ENCODE results near the gene BFSP1. TPM values are rescaled to one million over a fixed set of nuclear protein-coding genes. Genes with fewer than 3 reads are reported as not detected.

The BFSP1 gene
- total and polyA plus RNA-seq, 2 of the 8 experiments (the other 6 are each of a cell fraction or from before 2014, with no cell fraction given) = 1.5 to 2.5 TPM

DNA sequence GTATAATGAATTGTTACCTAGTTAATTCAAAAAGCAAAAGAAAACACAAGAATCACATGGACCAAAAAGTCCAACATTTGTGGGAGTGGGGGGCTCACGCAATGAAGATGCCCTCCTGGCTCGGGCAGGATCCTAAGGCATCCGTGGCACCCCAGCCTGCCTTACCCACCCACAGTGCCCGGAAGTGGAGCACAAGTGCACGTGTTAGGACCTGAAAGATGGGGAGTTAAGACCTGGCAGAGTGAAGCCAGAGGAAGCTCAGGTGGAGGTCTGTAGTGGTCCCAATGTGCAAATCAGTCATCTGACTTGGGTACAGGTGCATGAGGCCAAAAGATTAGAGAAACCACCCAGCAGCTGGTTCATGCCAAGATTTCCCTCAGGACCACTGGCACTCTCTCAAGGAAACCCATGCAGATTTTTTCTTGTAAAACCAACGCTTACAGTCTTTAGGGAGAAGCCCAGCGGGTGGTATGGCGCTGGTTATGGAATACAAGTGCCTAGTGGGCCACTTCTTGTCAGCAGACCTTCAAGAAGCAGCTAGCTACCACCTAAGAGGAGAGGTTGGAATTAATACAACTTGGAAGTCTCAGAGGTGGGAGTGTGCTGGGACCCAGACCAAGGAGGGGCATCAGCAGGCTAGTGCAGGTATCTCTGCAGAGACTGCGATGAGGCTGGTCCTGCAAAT lies 42.1 kb downstream of the BFSP1 start:
- no peak overlapping the region for H3K27ac ChIP-seq (ENCODE audit: low read depth, low read length)
- no peak overlapping the region for H3K23ac ChIP-seq (ENCODE audit: insufficient read length)
- ChIA-PET CTCF (ENCODE audit: partially characterized antibody) (interaction anchor here (0.6 to 2.9 kb wide), 4 partner anchors 15 to 128 kb away, joined by 3 to 13 read pairs (median 3); no protein-coding TSS in a partner anchor), POLR2A (ENCODE audit: partially characterized antibody) (no interaction called here)
- no peak overlapping the region for H2AFZ ChIP-seq (ENCODE audit: low read length)
- H4K91ac ChIP-seq (replicated peaks; ENCODE audit: insufficient read length, low read length) = no peak overlapping the region
- H3K36me3 ChIP-seq (ENCODE audit: control insufficient read depth in 2 of 4, insufficient read depth in 4 of 4, low read length in 3 of 4) = no peaks in the 10 kb centered on the region
- H4K20me1 ChIP-seq (replicated peaks in 1 of 2; ENCODE audit: control insufficient read depth in 1 of 2, insufficient read depth in 2 of 2, low read length in 2 of 2) = no peaks in the 10 kb centered on the region
- no peak overlapping the region for H2BK15ac ChIP-seq (ENCODE audit: low read length)
- H3K79me1 ChIP-seq (ENCODE audit: low read depth, low read length) = no peaks in the 10 kb centered on the region
- H3K4ac ChIP-seq (replicated peaks; ENCODE audit: insufficient read length, low read depth, low read length) = no peak overlapping the region
- DNase-seq (ENCODE audit: low read depth in 1 of 2, low spot score in 2 of 2) (no peak), FAIRE-seq (no peak)
- H2AK5ac ChIP-seq (ENCODE audit: low read depth, low read length) = no peak overlapping the region
- H2BK5ac ChIP-seq (ENCODE audit: low read depth, low read length) = no peak overlapping the region
- H3K23me2 ChIP-seq (ENCODE audit: low read depth, low read length) = no peaks in the 10 kb centered on the region
- no peak overlapping the region for H3K9ac ChIP-seq (replicated peaks in 1 of 4; ENCODE audit: extremely low read depth in 1 of 4, low read depth in 3 of 4, low read length in 3 of 4)
- H3K18ac ChIP-seq (ENCODE audit: extremely low read depth, low read length) = no peak overlapping the region
- H3K27me3 ChIP-seq (replicated peaks in 1 of 4; ENCODE audit: control insufficient read depth in 3 of 4, extremely low read depth in 1 of 4, insufficient read depth in 3 of 4, low read length in 3 of 4) = no peaks in the 10 kb centered on the region
- no peak overlapping the region for H3K4me3 ChIP-seq (ENCODE audit: extremely low read depth in 1 of 4, insufficient read depth in 2 of 4, low read depth in 3 of 4, low read length in 4 of 4)
- no peak overlapping the region for H3K14ac ChIP-seq (ENCODE audit: insufficient read length)
- H3K79me2 ChIP-seq (ENCODE audit: control insufficient read depth in 1 of 2, insufficient read depth in 2 of 2, low read length in 2 of 2) = no peaks in the 10 kb centered on the region
- H2BK12ac ChIP-seq (ENCODE audit: low read depth, low read length) = no peak overlapping the region
- no peaks in the 10 kb centered on the region for H3K9me3 ChIP-seq (ENCODE audit: insufficient read depth in 2 of 2, low read depth in 1 of 2, low read length in 1 of 2)
- 75% methylated on average over 9 of the region's 9 CpGs; no CpG with 5 or more reads in 1 of the 2 experiments for WGBS, 2 experiments (ENCODE audit: extremely low coverage in 1 of 2, insufficient coverage in 1 of 2, insufficient read length in 1 of 2, insufficient replicate concordance in 2 of 2, low coverage in 1 of 2, low lambda C conversion rate in 2 of 2, missing lambda C conversion rate in 1 of 2)
- H4K5ac ChIP-seq (ENCODE audit: insufficient read length, low read depth, low read length) = no peak overlapping the region
- no peak overlapping the region for H3K4me2 ChIP-seq (ENCODE audit: insufficient read depth in 1 of 2, low read depth in 2 of 2, low read length in 2 of 2)
- no peaks in the 10 kb centered on the region for H3K4me1 ChIP-seq (replicated peaks in 1 of 4; ENCODE audit: control insufficient read depth in 3 of 4, insufficient read depth in 4 of 4, low read length in 3 of 4)
- no peak overlapping the region for H3K56ac ChIP-seq (replicated peaks; ENCODE audit: insufficient read length, low read depth, low read length)
- H2BK20ac ChIP-seq (ENCODE audit: low read length) = no peak overlapping the region
- no peak overlapping the region for H2BK120ac ChIP-seq (replicated peaks; ENCODE audit: low read depth, low read length)
- no peak overlapping the region for H4K8ac ChIP-seq (ENCODE audit: extremely low read depth, insufficient read depth, low read length)
- TF ChIP-seq RAD21 (IDR thresholded peaks at IDR 0.05 in 1 of 2, conservative IDR thresholded peaks at IDR 0.05 in 1 of 2; ENCODE audit: low read depth in 2 of 2, low read length in 2 of 2) (no peak), TBP (IDR thresholded peaks at IDR 0.05; ENCODE audit: low read depth, low read length) (no peak), SUZ12 (IDR thresholded peaks at IDR 0.05; ENCODE audit: low read length) (no peak), JUN (IDR thresholded peaks at IDR 0.05; ENCODE audit: low read depth, low read length) (no peak), CREB1 (IDR thresholded peaks at IDR 0.05) (no peak), SAP30 (IDR thresholded peaks at IDR 0.05; ENCODE audit: insufficient read depth, insufficient replicate concordance, low read length) (no peak), BACH1 (IDR thresholded peaks at IDR 0.05; ENCODE audit: low read length) (no peak), TEAD4 (IDR thresholded peaks at IDR 0.05; ENCODE audit: low read depth, low read length) (no peak), KDM4A (IDR thresholded peaks at IDR 0.05; ENCODE audit: low read depth, low read length, severe bottlenecking) (no peak), CTBP2 (IDR thresholded peaks at IDR 0.05; ENCODE audit: borderline replicate concordance, insufficient read depth, insufficient read length, low read length) (no peak), EZH2 (IDR thresholded peaks at IDR 0.05; ENCODE audit: low read depth, low read length, severe bottlenecking) (no peak)
- TF ChIP-seq, protein P1, sequence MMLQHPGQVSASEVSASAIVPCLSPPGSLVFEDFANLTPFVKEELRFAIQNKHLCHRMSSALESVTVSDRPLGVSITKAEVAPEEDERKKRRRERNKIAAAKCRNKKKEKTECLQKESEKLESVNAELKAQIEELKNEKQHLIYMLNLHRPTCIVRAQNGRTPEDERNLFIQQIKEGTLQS (IDR thresholded peaks at IDR 0.05; ENCODE audit: insufficient read depth, low read depth, low read length) = no peak
